ENCODE results near the gene CCDC154.

- no peak for TF ChIP-seq NBN (IDR thresholded peaks at IDR 0.05)
- TF ChIP-seq HCFC1 (IDR thresholded peaks at IDR 0.05; ENCODE audit: low read length) = no peak
- TF ChIP-seq CTCF (IDR thresholded peaks at IDR 0.05 in 2 of 3, conservative IDR thresholded peaks at IDR 0.05 in 1 of 3; ENCODE audit: control insufficient read depth in 2 of 3, extremely low read depth in 1 of 3, insufficient read depth in 1 of 3, low read depth in 3 of 3, low read length in 3 of 3) = no peak
- no peak for TF ChIP-seq PML (IDR thresholded peaks at IDR 0.05; ENCODE audit: low read length)
- TF ChIP-seq JUNB (IDR thresholded peaks at IDR 0.05) = no peak
- no peak for TF ChIP-seq SIX5 (IDR thresholded peaks at IDR 0.05; ENCODE audit: low read depth, low read length, severe bottlenecking)
- TF ChIP-seq BACH1 (IDR thresholded peaks at IDR 0.05; ENCODE audit: borderline replicate concordance) = no peak
- TF ChIP-seq RFX5 (IDR thresholded peaks at IDR 0.05; ENCODE audit: low read depth, low read length) = no peak
- no peak for TF ChIP-seq USF2 (IDR thresholded peaks at IDR 0.05; ENCODE audit: borderline replicate concordance, low read depth, low read length)
- TF ChIP-seq YY1 (IDR thresholded peaks at IDR 0.05; ENCODE audit: low read depth, low read length) = no peak
- TF ChIP-seq REST (IDR thresholded peaks at IDR 0.05; ENCODE audit: low read depth, low read length) = no peak
- TF ChIP-seq POLR2AphosphoS5 (IDR thresholded peaks at IDR 0.05; ENCODE audit: low read length) = peak; percentile 49; the same call in 1 of the 2 replicates
These were observed 26.3 kb upstream of the CCDC154 start for GRCh38 chr16:1470481-1471251.

Measured in GM12878 (cell line).